Kidney (tissue), 14 donors: ENCODE results near the gene SMARCAD1. TPM values are rescaled to one million over a fixed set of nuclear protein-coding genes. Genes with fewer than 3 reads are reported as not detected.
A peak's percentile ranks its signal among the peaks of the same experiment; 100 is the strongest.

Source experiments
- DNase-seq, 5 donors: peaks; one replicate each; pipeline ENCODE4 v3.0.0-alpha.2; 2013 to 2020
- FAIRE-seq: peaks from 2 replicates; lab custom pipeline; 2012; peaks lifted over from hg19 to GRCh38; lab: Jason Lieb, UNC
- H3K27ac ChIP-seq, 2 donors: one replicate each; pipeline ENCODE4 v1.7.0; 2013; ENCODE audit warnings: low read depth in 2 of 2, low read length in 2 of 2, inconsistent platforms in 1 of 2
- H3K27me3 ChIP-seq: one replicate; pipeline ENCODE4 v1.7.1; 2013; ENCODE audit warnings: low read length, inconsistent platforms; ENCODE audit not compliant: control insufficient read depth, insufficient read depth
- H3K36me3 ChIP-seq, 3 donors: one replicate each; pipeline versions ENCODE4 v1.7.0 to v1.7.1; 2013; ENCODE audit warnings: low read length in 3 of 3, control low read depth in 1 of 3, inconsistent platforms in 1 of 3; ENCODE audit not compliant: insufficient read depth in 3 of 3, control insufficient read depth in 2 of 3
- H3K4me1 ChIP-seq, 3 donors: one replicate each; pipeline versions ENCODE4 v1.7.0 to v1.7.1; 2013; ENCODE audit warnings: low read length in 3 of 3, inconsistent platforms in 1 of 3, low read depth in 1 of 3; ENCODE audit not compliant: control insufficient read depth in 2 of 3, insufficient read depth in 2 of 3
- H3K4me3 ChIP-seq, 3 donors: one replicate each; pipeline versions ENCODE4 v1.7.0 to v1.8.1; 2013; ENCODE audit warnings: low read length in 3 of 3, control low read depth in 1 of 3, inconsistent platforms in 1 of 3
- H3K9ac ChIP-seq, 3 donors: one replicate each; pipeline versions ENCODE4 v1.7.0 to v1.7.1; 2013; ENCODE audit warnings: low read length in 3 of 3, control low read depth in 1 of 3, inconsistent platforms in 1 of 3
- H3K9me3 ChIP-seq, 3 donors: one replicate each; pipeline versions ENCODE4 v1.7.0 to v1.7.1; 2013; ENCODE audit warnings: low read length in 3 of 3, control low read depth in 1 of 3, inconsistent platforms in 1 of 3; ENCODE audit not compliant: control insufficient read depth in 2 of 3, insufficient read depth in 1 of 3
- intact Hi-C: fragments of 100-400 bp; cut with DNase I; formaldehyde crosslinking; loops from one replicate; pipeline ENCODE4 v1.11.1; 2022
- polyA plus RNA-seq: library from polyadenylated mRNA; stranded (reverse); fragments of 350-450 nt; fragmentation: Illumina TruSeq; extraction: RNeasy Lipid Tissue Mini Kit (QIAGEN cat#74804); gene quantifications from one replicate; pipeline ENCODE4 v1.2.3, GENCODE V29; 2014; ENCODE audit warnings: low read depth, low replicate concordance; ENCODE audit not compliant: insufficient read depth
- total RNA-seq: library from RNA; stranded (reverse); fragmentation: NEBNext Ultra II Directional; extraction: Animal tissue kit (Norgen Biotek cat#: 25700); gene quantifications from one replicate; pipeline ENCODE4 v1.2.1, GENCODE V29; 2021
- TF ChIP-seq, protein P1 (sequence below): IDR thresholded peaks from 3 replicates; pipeline ENCODE4 v1.5.1; 2012; ENCODE audit warnings: mild to moderate bottlenecking, moderate library complexity, borderline replicate concordance; ENCODE audit not compliant: insufficient read depth; ENCODE audit errors: extremely low read depth
- donor health status: control.
- donor health status: control.
- donor health status: control.
- donor health status: control.
- donor health status: control.
- donor health status: DM: yes; HTN: yes; CAD: no.
- donor health status: Normal renal cell carcinoma (clear cell type).

The SMARCAD1 gene
- total and polyA plus RNA-seq, 2 donors from 2014 or later: 7.4 to 28.9 TPM

DNA sequence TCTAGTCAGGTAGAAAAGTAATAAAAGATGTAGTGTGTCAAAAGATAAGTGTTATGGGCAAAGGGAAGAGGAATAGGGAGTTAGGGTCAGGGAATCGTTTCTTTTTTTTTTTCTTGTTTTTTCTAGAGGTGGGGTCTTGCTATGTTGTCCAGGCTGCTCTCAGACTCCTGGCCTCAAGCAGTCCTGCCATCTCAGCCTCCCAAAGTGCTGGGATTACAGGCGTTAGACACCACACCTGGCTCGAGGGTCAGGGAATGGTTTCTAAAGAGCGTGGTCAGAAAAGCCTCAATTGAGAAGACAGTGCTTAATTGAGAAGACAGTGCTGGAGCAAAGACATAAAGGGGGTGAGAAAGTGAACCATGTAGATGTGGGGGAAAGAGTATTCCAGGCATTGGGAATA is 19.1 kb downstream of the SMARCAD1 start:
- no peak for FAIRE-seq

DNA sequence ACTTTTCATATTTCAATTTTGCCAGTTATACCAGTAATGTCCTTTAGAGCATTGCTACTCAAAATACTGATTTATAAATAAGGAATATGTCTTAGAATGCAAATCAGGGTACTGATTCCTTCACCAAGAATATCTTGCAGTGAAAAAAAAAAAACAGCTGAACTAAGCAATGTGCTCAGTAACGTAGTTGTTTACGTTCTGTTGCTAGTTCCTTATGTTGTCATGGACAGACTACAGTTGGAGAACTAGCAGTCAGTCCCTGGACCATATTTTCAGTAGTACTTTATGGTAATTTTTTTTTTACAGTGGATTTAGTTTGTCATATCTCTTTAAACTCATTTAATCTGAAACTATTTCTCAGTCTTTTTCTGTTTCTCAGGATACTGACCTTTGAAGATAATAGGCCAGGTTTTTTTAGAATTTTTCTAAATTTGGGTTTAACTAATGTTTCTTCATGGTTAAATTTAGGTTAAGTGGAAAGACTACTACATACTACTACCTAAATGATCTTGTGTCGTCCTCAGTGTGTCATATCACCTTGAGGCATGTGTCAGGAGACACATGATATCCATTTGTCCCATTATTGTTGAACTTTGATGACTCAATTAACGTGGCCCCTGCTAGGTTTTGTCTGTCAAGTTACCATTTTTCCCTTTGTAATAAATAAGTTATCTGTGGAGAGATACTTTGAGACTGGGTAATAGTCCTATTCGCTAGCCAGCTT is 21.0 kb downstream of the SMARCAD1 start:
- Histone ChIP-seq H3K4me1 (no peaks in the 10 kb centered on the region), H3K9ac (no peak overlapping the region), H3K36me3 (peaks cover 0 to 8% (median 3%) of the 10 kb centered on the region in 3 donors), H3K4me3 (no peak overlapping the region), H3K9me3 (no peaks in the 10 kb centered on the region), H3K27me3 (no peaks in the 10 kb centered on the region), H3K27ac (no peak overlapping the region)
- TF ChIP-seq, protein P1, sequence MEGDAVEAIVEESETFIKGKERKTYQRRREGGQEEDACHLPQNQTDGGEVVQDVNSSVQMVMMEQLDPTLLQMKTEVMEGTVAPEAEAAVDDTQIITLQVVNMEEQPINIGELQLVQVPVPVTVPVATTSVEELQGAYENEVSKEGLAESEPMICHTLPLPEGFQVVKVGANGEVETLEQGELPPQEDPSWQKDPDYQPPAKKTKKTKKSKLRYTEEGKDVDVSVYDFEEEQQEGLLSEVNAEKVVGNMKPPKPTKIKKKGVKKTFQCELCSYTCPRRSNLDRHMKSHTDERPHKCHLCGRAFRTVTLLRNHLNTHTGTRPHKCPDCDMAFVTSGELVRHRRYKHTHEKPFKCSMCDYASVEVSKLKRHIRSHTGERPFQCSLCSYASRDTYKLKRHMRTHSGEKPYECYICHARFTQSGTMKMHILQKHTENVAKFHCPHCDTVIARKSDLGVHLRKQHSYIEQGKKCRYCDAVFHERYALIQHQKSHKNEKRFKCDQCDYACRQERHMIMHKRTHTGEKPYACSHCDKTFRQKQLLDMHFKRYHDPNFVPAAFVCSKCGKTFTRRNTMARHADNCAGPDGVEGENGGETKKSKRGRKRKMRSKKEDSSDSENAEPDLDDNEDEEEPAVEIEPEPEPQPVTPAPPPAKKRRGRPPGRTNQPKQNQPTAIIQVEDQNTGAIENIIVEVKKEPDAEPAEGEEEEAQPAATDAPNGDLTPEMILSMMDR: no peak
- intact Hi-C loops: no loop called here
- FAIRE-seq (no peak), DNase-seq (no peak)

More for the DNA sequence above, 19.1 kb downstream of the SMARCAD1 start:
- intact Hi-C loops: no loop called here
- no peak overlapping the region for H3K27ac ChIP-seq
- no peak for DNase-seq
- H3K4me1 ChIP-seq: no peaks in the 10 kb centered on the region
- TF ChIP-seq, protein P1: no peak
- no peaks in the 10 kb centered on the region for H3K27me3 ChIP-seq
- peaks cover 0 to 6% (median 3%) of the 10 kb centered on the region in 3 donors for H3K36me3 ChIP-seq
- H3K9ac ChIP-seq: no peak overlapping the region
- no peaks in the 10 kb centered on the region for H3K9me3 ChIP-seq
- H3K4me3 ChIP-seq: no peak overlapping the region

DNA sequence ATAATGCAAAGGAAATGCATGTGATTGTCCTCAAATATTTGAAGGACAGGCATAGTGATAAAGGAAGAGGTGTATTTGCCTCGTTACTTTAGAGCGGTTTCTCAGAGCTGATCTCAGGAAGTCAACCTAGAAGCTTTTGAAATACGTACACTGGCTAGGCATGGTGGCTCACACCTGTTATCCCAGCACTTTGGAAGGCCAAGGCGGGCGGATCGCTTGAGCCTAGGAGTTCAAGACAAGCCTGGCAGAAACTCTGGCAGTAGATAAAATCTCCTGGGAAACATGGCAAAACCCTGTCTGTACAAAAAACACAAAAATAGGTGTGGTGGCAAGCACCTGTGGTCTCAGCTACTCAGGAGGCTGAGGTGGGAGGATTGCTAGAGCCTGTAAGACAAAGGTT is 24.9 kb downstream of the SMARCAD1 start:
- H3K4me1 ChIP-seq: no peaks in the 10 kb centered on the region

More for the DNA sequence above, 24.9 kb downstream of the SMARCAD1 start:
- intact Hi-C loops: no loop called here
- FAIRE-seq (no peak), DNase-seq (peak in 1 of 5 donors; percentile 8)
- TF ChIP-seq, protein P1: no peak
- Histone ChIP-seq H3K36me3 (peaks cover 0 to 4% (median under 1%) of the 10 kb centered on the region in 3 donors), H3K4me3 (no peak overlapping the region), H3K9ac (no peak overlapping the region), H3K27me3 (no peaks in the 10 kb centered on the region), H3K9me3 (no peaks in the 10 kb centered on the region), H3K27ac (no peak overlapping the region)
